Activated naive CD8-positive, alpha-beta T cell (primary cell): Measurements from ENCODE around the gene CDH7.

Experiments used
- H3K27ac Mint-ChIP-seq: one replicate; pipeline ENCODE4 v1.8.0; 2021; ENCODE audit warnings: mixed read lengths
- H3K27me3 Mint-ChIP-seq: one replicate; pipeline ENCODE4 v1.8.0; 2021; ENCODE audit warnings: mixed read lengths
- H3K36me3 Mint-ChIP-seq: one replicate; pipeline ENCODE4 v1.8.0; 2021; ENCODE audit warnings: mixed read lengths
- H3K4me1 Mint-ChIP-seq: one replicate; pipeline ENCODE4 v1.8.0; 2021; ENCODE audit warnings: low read depth, mixed read lengths
- H3K4me3 Mint-ChIP-seq: one replicate; pipeline ENCODE4 v1.8.0; 2021; ENCODE audit warnings: mild to moderate bottlenecking, mixed read lengths
- H3K9me3 Mint-ChIP-seq: one replicate; pipeline ENCODE4 v1.8.0; 2021; ENCODE audit warnings: low read depth, mixed read lengths

CDH7 gene, protein sequence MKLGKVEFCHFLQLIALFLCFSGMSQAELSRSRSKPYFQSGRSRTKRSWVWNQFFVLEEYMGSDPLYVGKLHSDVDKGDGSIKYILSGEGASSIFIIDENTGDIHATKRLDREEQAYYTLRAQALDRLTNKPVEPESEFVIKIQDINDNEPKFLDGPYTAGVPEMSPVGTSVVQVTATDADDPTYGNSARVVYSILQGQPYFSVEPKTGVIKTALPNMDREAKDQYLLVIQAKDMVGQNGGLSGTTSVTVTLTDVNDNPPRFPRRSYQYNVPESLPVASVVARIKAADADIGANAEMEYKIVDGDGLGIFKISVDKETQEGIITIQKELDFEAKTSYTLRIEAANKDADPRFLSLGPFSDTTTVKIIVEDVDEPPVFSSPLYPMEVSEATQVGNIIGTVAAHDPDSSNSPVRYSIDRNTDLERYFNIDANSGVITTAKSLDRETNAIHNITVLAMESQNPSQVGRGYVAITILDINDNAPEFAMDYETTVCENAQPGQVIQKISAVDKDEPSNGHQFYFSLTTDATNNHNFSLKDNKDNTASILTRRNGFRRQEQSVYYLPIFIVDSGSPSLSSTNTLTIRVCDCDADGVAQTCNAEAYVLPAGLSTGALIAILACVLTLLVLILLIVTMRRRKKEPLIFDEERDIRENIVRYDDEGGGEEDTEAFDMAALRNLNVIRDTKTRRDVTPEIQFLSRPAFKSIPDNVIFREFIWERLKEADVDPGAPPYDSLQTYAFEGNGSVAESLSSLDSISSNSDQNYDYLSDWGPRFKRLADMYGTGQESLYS

DNA sequence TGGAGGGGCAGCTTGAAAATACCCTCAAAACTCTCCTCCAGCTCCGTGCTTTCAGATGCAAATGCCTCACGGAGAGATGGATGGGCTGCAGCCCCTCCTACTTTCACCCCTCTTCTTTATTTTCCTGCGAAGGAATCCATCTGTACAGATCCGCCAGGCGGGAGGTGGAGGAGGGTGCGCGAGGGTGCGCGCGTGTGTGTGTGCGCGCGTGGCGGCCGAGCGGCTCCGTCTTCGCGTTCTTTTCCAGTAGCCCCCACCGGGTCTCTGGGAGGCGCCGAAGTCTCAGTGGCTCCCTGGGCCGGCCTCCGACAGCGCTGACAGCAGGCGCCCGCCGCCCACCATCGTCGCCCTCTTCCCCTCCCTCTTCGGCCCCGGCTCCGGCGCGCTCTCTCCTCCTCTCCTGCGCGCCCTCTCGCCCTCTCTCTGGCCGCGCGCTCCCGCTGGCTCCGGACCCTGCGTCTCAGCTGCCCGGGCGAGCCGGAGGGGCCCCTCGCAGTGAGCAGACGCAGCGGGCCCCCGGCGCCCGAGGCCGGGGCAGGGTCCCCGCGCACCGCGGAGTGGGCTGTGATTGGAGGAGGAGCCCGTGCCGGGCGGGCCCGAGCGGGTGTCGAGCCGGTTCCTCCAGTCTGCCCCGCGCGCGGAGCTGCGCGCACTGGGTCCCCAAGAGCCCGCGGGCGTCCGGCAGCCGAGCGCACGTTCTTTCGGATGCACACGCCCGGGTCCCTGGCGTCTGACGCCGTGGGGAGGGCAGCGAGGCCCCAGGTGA lies at the start of gene CDH7:
Gene CDH7 (plus strand): TSS at position 624 of the 766 bp plus-strand sequence. CDS start 11,831 bp downstream, outside the sequence.
- Mint-ChIP-seq H3K9me3 (no peaks in the 10 kb centered on the region), H3K36me3 (no peaks in the 10 kb centered on the region), H3K27me3 (peaks cover 13% of the 10 kb centered on the region), H3K27ac (no peak within 1 kb of the TSS), H3K4me1 (no peaks in the 10 kb centered on the region), H3K4me3 (no peak within 1 kb of the TSS)

DNA sequence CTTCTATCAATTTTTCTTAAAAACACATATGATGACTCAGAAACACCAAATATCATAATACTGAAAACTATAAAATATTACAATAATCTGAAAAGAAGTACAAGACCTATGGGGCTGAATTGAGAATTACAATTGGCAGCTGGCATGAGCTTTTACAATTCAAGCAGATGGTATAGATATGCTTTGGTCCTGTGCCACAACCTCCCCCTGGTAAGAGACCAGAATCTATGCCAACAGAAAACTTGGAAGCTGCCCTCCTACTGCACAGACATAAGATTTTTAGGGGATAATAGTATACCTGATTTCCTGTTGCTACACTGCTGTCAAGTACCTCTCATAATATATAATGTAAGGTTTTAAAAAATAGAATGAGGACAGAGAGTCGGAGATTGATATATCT lies 46.8 kb upstream of the CDH7 start:
- no peak overlapping the region for H3K27ac Mint-ChIP-seq
- H3K9me3 Mint-ChIP-seq: peaks cover 17% of the 10 kb centered on the region
- H3K4me1 Mint-ChIP-seq: no peaks in the 10 kb centered on the region
- H3K4me3 Mint-ChIP-seq: no peak overlapping the region
- no peaks in the 10 kb centered on the region for H3K36me3 Mint-ChIP-seq
- H3K27me3 Mint-ChIP-seq: no peaks in the 10 kb centered on the region

DNA sequence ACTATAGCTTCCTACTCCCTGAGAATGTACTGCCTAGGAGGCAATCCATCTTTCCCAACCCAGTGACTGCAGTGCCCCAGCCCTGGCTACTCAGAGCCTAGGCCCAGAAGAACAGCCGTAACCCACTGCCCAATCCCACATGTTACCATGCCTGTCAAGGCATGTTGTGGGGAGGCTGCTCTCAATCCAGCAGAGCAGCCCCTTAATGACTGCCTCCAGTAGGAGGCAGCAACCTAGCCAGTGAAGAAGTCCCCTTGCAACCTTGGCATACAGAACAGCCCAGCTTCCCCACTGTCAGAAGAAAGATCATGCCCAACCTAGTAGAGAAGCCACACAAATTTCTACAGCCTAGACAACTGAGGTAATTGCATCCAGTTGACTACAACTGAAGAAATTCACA lies 44.2 kb upstream of the CDH7 start:
- H3K4me1 Mint-ChIP-seq: no peaks in the 10 kb centered on the region
- no peaks in the 10 kb centered on the region for H3K36me3 Mint-ChIP-seq

DNA sequence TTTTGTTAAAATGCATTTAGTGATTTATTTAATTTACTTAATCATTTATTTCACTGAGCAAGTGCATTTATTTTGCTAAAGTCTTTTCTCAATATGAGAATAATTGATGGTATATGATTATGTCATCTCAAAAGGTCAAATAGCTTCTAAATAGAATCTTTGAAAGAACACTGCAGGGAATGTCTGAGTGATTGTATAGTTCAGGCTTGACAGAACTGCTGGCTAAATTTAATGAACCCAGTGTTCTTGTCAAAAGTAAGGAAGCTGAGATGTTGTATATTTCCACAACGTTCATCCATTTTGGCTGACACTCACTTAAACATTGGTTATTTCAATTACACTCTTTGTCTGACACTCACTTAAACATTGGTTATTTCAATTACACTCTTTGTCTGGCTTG lies 39.3 kb upstream of the CDH7 start:
- Mint-ChIP-seq H3K27me3 (no peaks in the 10 kb centered on the region), H3K4me1 (no peaks in the 10 kb centered on the region), H3K9me3 (peaks cover 8% of the 10 kb centered on the region), H3K4me3 (no peak overlapping the region), H3K27ac (no peak overlapping the region), H3K36me3 (no peaks in the 10 kb centered on the region)

More for the DNA sequence above, 44.2 kb upstream of the CDH7 start:
- Mint-ChIP-seq H3K4me3 (no peak overlapping the region), H3K27me3 (no peaks in the 10 kb centered on the region), H3K9me3 (peaks cover 13% of the 10 kb centered on the region), H3K27ac (no peak overlapping the region)

DNA sequence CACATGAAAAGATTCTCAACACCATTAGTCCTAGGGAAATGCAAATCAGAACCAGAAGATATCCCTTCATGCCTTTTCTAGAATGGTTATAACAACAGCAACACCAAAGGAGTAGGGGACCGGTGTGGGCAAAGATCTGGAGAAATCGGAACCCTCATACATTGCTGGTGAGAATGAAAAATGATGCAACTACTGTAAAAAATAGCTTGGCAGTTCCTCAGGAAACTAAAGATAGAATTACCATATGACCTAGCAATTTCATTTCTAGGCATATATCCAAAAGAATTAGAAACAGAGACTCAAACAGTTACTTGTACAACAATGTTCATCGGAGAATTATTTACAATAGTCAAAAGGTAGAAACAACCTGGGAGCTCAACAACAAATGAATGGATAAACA lies 29.2 kb upstream of the CDH7 start:
- H3K4me1 Mint-ChIP-seq: no peaks in the 10 kb centered on the region
- no peak overlapping the region for H3K27ac Mint-ChIP-seq
- H3K27me3 Mint-ChIP-seq: no peaks in the 10 kb centered on the region
- H3K4me3 Mint-ChIP-seq: no peak overlapping the region
- H3K36me3 Mint-ChIP-seq: no peaks in the 10 kb centered on the region
- peaks cover 13% of the 10 kb centered on the region for H3K9me3 Mint-ChIP-seq

DNA sequence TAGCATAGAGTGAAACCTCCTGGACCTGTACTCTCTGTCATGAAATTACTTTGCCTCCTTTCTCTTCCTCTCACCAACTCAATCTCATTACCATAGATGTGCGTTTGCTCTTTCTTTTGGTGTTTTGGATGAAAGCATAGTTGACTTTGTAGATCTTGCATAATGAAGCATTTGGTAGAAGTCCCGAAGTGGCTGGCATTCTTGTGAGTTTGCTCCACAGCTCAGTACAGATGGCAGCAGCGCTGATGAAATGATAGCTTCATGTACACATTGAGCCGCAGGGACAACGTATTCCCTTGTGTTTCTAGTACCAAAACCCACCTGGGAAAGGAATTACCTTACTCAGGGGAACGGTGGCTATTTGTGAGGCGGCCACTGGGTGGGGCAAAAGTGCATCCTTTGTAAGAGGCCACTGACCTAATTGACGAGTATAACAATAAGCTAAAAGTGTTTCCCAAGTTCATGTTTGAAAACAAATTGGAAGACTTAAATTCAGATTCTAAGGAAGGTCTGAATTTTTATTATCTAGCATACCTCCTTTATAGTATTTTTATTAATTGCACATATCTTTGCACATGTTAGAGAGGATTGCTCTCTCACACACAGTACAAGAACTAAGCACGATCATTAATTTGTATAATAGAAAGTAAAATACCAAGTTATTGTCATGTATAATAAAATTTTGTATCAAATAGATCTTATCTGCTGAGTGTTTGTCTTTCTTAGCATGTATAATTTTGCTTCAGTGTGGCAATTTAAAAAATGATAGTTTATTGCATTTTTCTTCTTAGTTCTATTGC lies 25.4 kb upstream of the CDH7 start:
- no peaks in the 10 kb centered on the region for H3K27me3 Mint-ChIP-seq
- peaks cover 4% of the 10 kb centered on the region for H3K9me3 Mint-ChIP-seq
- H3K4me1 Mint-ChIP-seq: no peaks in the 10 kb centered on the region
- H3K27ac Mint-ChIP-seq: no peak overlapping the region
- H3K36me3 Mint-ChIP-seq: no peaks in the 10 kb centered on the region
- no peak overlapping the region for H3K4me3 Mint-ChIP-seq

DNA sequence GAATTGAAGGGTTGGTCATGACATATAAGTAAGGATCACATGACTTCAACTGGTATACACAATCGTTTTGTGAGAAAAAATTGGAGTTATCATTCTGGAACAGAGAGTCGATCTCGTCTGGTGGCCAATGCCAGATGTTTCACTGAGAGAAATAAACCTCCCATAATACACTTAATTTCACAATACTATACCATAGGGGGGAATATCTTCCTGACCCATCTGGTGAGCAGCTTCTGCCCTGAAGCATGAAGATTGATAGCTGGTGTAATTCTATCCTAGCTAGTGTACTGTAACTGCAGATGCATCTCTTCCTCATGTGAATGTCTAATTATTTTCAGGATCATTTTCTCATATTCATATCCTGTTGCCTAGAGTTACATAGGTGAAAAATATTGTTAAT lies 15.7 kb upstream of the CDH7 start:
- Mint-ChIP-seq H3K36me3 (no peaks in the 10 kb centered on the region), H3K4me1 (no peaks in the 10 kb centered on the region), H3K27me3 (no peaks in the 10 kb centered on the region), H3K4me3 (no peak overlapping the region), H3K27ac (no peak overlapping the region), H3K9me3 (peaks cover 6% of the 10 kb centered on the region)

DNA sequence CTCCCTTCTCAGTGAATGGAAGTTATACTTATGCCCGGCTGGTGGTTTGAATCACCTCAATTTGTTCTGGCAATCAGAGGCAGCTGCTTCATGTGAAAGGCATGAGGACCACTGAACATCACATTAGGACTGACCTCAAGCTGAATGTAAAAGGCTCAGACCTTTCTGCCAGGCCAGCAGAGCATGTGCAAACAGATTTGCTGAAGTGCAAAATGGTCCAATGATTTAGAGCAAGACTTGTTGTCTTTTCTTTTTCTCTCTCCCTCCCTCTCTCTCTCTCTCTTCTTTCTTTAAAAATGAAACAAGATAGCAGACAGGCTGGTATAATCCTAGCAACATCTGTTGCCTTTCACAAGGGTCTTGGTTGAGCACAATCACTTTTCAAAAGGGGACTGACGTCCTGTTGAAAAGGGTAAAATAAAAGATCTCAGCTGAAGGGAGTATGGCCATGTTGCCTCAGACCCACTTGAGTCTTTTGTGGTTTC lies 13.3 kb upstream of the CDH7 start:
- Mint-ChIP-seq H3K9me3 (peaks cover 6% of the 10 kb centered on the region), H3K27ac (no peak overlapping the region), H3K36me3 (no peaks in the 10 kb centered on the region), H3K4me1 (no peaks in the 10 kb centered on the region), H3K4me3 (no peak overlapping the region), H3K27me3 (no peaks in the 10 kb centered on the region)

DNA sequence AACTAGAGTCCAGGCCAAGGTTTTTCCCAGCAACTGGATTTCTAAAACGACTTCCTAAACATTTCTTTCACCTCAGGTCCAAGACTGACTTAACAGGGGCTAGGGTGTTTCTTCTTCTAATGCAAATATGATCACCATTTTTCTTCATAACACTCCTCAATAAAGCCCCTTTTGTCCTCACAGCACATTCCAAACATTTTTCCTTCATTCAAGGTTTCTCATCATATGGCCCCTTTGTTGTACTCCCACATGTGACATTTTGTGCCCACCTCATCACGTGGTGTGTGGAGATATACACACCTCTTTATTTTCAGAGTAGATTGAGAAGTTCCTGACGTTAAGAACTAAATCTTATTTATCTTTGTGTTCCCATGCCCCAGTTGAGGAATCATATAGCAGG lies 3.9 kb upstream of the CDH7 start:
- Mint-ChIP-seq H3K4me3 (no peak overlapping the region), H3K9me3 (no peaks in the 10 kb centered on the region), H3K27ac (no peak overlapping the region), H3K36me3 (no peaks in the 10 kb centered on the region), H3K4me1 (no peaks in the 10 kb centered on the region), H3K27me3 (peaks cover 13% of the 10 kb centered on the region)

DNA sequence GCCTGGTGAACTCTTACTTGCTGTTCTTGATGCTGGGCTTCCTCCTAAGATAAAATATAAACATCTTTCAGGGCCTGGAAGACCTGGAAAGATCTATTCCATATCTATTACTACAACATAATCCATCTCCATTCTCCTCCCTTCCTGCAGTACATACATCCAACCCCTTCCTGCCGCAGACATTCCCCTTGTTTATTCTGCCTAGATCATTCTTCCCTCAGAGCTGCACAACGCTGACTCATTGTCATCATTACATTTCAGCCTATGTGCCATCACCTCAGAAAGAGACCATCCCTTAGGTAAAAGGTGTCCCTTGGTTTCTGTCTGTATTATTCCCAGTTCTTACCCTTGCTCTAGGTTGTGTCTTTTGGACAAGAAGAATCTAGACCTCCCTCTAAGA lies 2.5 kb upstream of the CDH7 start:
- peaks cover 13% of the 10 kb centered on the region for H3K27me3 Mint-ChIP-seq
- H3K36me3 Mint-ChIP-seq: no peaks in the 10 kb centered on the region
- no peak overlapping the region for H3K27ac Mint-ChIP-seq
- no peaks in the 10 kb centered on the region for H3K9me3 Mint-ChIP-seq
- no peaks in the 10 kb centered on the region for H3K4me1 Mint-ChIP-seq
- H3K4me3 Mint-ChIP-seq: no peak overlapping the region

DNA sequence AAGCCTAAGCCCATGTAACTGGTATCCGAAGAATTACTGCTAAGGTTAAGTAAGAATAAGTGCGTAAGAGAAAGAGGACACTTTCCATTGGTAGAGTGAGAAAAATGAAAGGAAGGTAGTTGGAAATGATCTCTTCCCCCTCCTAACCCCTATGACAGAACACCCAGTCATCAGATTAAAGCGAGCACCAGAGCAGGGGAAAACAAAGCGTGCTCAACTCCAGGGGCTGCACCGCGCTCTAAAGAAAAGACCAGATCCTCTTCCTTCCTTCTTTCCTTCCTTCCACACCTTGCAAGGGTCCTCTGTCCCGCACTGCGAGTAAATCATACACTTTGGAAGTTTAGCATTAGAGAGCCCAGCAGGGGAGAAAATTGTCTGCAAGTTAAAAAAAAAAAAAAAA lies 971 bp upstream of the CDH7 start:
- Mint-ChIP-seq H3K27ac (no peak overlapping the region), H3K4me3 (no peak overlapping the region), H3K36me3 (no peaks in the 10 kb centered on the region), H3K9me3 (no peaks in the 10 kb centered on the region), H3K4me1 (no peaks in the 10 kb centered on the region), H3K27me3 (peaks cover 13% of the 10 kb centered on the region)

DNA sequence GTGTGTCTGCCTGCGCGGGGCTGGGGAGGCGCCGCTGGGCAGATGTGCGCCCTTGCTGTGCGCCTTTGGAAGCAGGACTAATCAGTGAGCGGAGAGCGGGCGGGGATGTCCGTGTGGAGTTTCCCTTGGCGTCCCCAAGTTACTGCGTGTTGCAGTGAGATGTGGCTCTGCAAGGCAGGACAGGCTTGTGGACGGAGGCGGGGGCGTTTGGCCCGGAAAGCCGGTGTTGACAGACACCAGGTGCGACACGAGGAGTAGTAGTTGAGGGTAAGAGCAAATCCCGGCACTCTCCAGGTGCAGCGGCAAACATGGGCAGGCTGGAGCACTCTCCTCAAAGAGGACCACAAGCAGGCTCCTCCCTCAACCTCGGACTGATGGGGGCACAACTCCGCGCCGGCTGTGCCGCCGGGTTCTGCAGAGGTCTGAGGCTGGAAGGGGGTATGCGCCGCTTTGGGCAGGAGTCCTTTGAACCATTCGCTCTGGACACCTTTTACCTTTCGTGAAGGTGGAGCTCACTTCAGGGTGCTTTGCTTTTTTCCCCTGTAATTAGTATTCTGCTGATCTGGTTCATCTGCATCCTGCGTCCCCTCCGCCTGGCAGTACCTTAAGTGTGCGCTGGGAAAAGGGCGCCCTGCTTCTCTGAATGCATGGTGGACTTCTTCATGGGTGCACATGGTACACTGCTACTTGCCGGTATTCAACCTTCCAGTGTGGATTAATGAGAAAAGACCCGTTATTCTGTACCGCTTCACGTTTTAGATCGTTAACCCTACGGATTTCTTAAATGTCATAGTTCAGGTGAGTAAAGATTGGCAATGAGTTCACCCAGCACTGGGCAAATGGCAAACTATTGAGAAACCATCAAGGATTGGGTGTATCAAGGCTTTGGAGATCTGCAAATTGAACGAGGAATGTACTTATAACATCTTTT lies 608 bp downstream of the CDH7 start:
- no peaks in the 10 kb centered on the region for H3K4me1 Mint-ChIP-seq
- no peaks in the 10 kb centered on the region for H3K36me3 Mint-ChIP-seq
- peaks cover 13% of the 10 kb centered on the region for H3K27me3 Mint-ChIP-seq
- H3K27ac Mint-ChIP-seq: no peak overlapping the region
- H3K4me3 Mint-ChIP-seq: no peak overlapping the region
- no peaks in the 10 kb centered on the region for H3K9me3 Mint-ChIP-seq

DNA sequence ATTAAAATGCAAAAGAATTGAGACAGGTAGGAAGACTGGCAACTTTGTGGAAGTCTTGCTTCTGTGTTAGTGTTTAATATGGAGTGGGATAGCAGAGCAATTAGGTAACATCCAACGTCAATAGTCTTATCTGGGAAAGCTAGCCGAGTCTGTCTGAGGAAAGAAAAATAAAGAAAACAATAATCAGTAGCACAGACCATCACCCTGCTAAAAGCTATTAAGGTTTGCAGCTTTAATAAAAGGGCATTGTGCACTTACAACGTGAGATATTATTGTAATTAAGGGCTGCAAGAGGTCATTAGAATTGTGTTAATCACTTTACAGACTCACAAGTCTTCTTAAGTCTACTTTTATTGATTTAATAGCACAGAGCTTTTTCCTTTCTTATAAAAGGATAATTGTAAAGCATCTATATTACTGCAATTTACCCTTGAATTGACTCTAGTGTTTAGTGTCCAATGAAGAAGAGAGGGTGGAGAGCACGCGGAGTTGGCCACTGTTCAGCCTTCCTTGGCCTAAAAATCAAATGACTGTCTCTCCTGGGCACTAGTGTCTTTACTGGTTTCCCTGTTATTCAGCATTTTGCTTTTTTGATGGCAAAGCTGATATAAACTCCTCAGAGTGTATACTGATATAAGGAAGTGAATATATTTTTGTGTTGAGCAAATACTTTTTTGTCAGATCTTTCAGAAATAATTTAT lies 2.0 kb downstream of the CDH7 start:
- H3K4me3 Mint-ChIP-seq: no peak overlapping the region
- peaks cover 13% of the 10 kb centered on the region for H3K27me3 Mint-ChIP-seq
- peaks cover 4% of the 10 kb centered on the region for H3K9me3 Mint-ChIP-seq
- no peaks in the 10 kb centered on the region for H3K36me3 Mint-ChIP-seq
- no peak overlapping the region for H3K27ac Mint-ChIP-seq
- H3K4me1 Mint-ChIP-seq: no peaks in the 10 kb centered on the region
